Measurements from ENCODE around the gene OXA1L. TPM values are rescaled to one million over a fixed set of nuclear protein-coding genes. Genes with fewer than 3 reads are reported as not detected.

OXA1L gene
- 47.6 and 49.6 TPM in 2 replicates for total RNA-seq

GRCh38 chr14:22766457-22767322 lies at the start of gene OXA1L:
Gene OXA1L, plus strand, starts transcription at chr14:22766688. Its CDS starts 14 bp downstream, at chr14:22766702.

GRCh38 chr14:22814941-22815713 lies 48.6 kb downstream of the OXA1L start, which contains the start of gene SLC7A7:
Gene SLC7A7, minus strand, starts transcription at chr14:22815435. Its CDS starts 2,037 bp downstream, at chr14:22813398.

Other genes starting within 250 kb of the OXA1L start
- gene DAD1, start 177.5 kb upstream of the OXA1L start, total RNA-seq, result 202 and 258 TPM in 2 replicates
- 14.8 and 26.0 TPM in 2 replicates for gene ABHD4, start 168.4 kb upstream of the OXA1L start, total RNA-seq
- not detected in 2 replicates for gene OR6J1, start 122.3 kb upstream of the OXA1L start, total RNA-seq
- 2.5 and 5.7 TPM in 2 replicates for gene SLC7A7, start 48.7 kb downstream of the OXA1L start, total RNA-seq
- 38.1 and 40.1 TPM in 2 replicates for gene MRPL52, start 63.2 kb downstream of the OXA1L start, total RNA-seq
- gene MMP14, start 69.9 kb downstream of the OXA1L start, total RNA-seq, result 338 and 428 TPM in 2 replicates
- 43.2 and 48.3 TPM in 2 replicates for gene LRP10, start 105.1 kb downstream of the OXA1L start, total RNA-seq
- 0.09 and 0.16 TPM in 2 replicates for gene REM2, start 116.5 kb downstream of the OXA1L start, total RNA-seq
- 46.0 and 67.9 TPM in 2 replicates for gene RBM23, start 152.5 kb downstream of the OXA1L start, total RNA-seq
- 36.6 and 40.4 TPM in 2 replicates for gene PRMT5, start 162.7 kb downstream of the OXA1L start, total RNA-seq
- gene HAUS4, start 190.4 kb downstream of the OXA1L start, total RNA-seq, result 32.6 and 32.9 TPM in 2 replicates
- 18.0 and 18.1 TPM in 2 replicates for gene AJUBA, start 215.9 kb downstream of the OXA1L start, total RNA-seq
- gene C14orf93, start 243.5 kb downstream of the OXA1L start, total RNA-seq, result 12.1 and 16.4 TPM in 2 replicates